ENCODE measurements around the gene SUOX. TPM values are rescaled to one million over a fixed set of nuclear protein-coding genes. Genes with fewer than 3 reads are reported as not detected.

The SUOX gene
- total and polyA plus RNA-seq, 10 donors: 6.0 to 29.1 (median 16.6) TPM

- TF ChIP-seq CTCF (IDR thresholded peaks at IDR 0.05 in 8 of 11, conservative IDR thresholded peaks at IDR 0.05 in 3 of 11) (no peak), POLR2AphosphoS5 (IDR thresholded peaks at IDR 0.05) (no peak), POLR2A (IDR thresholded peaks at IDR 0.05) (no peak)
- WGBS, 5 donors: 73 to 94% (median 79%) methylated on average over 2 of the region's 2 CpGs
Measured at GRCh38 chr12:55963760-55964159, 33.3 kb upstream of the SUOX start.

GRCh38 chr12:55965240-55965639 lies 31.8 kb upstream of the SUOX start:
- Histone ChIP-seq H3K9me3 (no peaks in the 10 kb centered on the region), H3K36me3 (peaks cover 0 to 20% (median 0%) of the 10 kb centered on the region in 6 donors), H3K4me1 (peaks cover 6 to 38% (median 25%) of the 10 kb centered on the region in 6 donors), H3K27me3 (replicated peaks in 1 of 7) (no peaks in the 10 kb centered on the region), H3K27ac (no peak overlapping the region), H3K4me3 (no peak overlapping the region)
- WGBS, 5 donors: 78 to 93% (median 85%) methylated on average over 5 of the region's 5 CpGs
- intact Hi-C loops (cut with DNase I; ENCODE audit: low total_unique reads): no loop called here
- TF ChIP-seq CTCF (IDR thresholded peaks at IDR 0.05 in 8 of 11, conservative IDR thresholded peaks at IDR 0.05 in 3 of 11) (no peak), POLR2A (IDR thresholded peaks at IDR 0.05) (no peak), POLR2AphosphoS5 (IDR thresholded peaks at IDR 0.05) (no peak)
- DNase-seq: no peak

More at GRCh38 chr12:55963760-55964159, 33.3 kb upstream of the SUOX start:
- H3K27me3 ChIP-seq (replicated peaks in 1 of 7): no peaks in the 10 kb centered on the region
- H3K4me1 ChIP-seq: peaks cover 6 to 30% (median 21%) of the 10 kb centered on the region in 6 donors
- no peak overlapping the region for H3K27ac ChIP-seq
- DNase-seq: no peak
- peaks cover 0 to 5% (median 0%) of the 10 kb centered on the region in 6 donors for H3K36me3 ChIP-seq
- H3K4me3 ChIP-seq: no peak overlapping the region
- no peaks in the 10 kb centered on the region for H3K9me3 ChIP-seq
- intact Hi-C loops (cut with DNase I; ENCODE audit: low total_unique reads): no loop called here

- peaks cover 6 to 38% (median 25%) of the 10 kb centered on the region in 6 donors for H3K4me1 ChIP-seq
- no peak for TF ChIP-seq POLR2AphosphoS5 (IDR thresholded peaks at IDR 0.05)
- TF ChIP-seq CTCF (IDR thresholded peaks at IDR 0.05 in 8 of 11, conservative IDR thresholded peaks at IDR 0.05 in 3 of 11): no peak
- no peak for TF ChIP-seq POLR2A (IDR thresholded peaks at IDR 0.05)
- peak within 1 kb of the TSS; percentile 51 to 92 (median 88) for H3K27ac ChIP-seq
- H3K36me3 ChIP-seq: peaks cover 0 to 27% (median 2%) of the 10 kb centered on the region in 6 donors
- H3K9me3 ChIP-seq: no peaks in the 10 kb centered on the region
- no peaks in the 10 kb centered on the region for H3K27me3 ChIP-seq (replicated peaks in 1 of 7)
- intact Hi-C loops (cut with DNase I; ENCODE audit: low total_unique reads): no loop called here
- H3K4me3 ChIP-seq: peak within 1 kb of the TSS; percentile 59 to 96 (median 76)
- 6 to 25% (median 12%) methylated on average over 4 of the region's 4 CpGs for WGBS, 5 donors
- DNase-seq: no peak
Measured at GRCh38 chr12:55965941-55966407, 31.1 kb upstream of the SUOX start, which contains the start of gene PMEL. Gene PMEL, minus strand, starts transcription at chr12:55966042. Its CDS starts 31 bp downstream, at chr12:55966011.

- Histone ChIP-seq H3K27ac (peak within 1 kb of the TSS; percentile 51 to 92 (median 88)), H3K36me3 (peaks cover 0 to 34% (median 2%) of the 10 kb centered on the region in 6 donors), H3K4me3 (peak within 1 kb of the TSS; percentile 59 to 96 (median 76)), H3K27me3 (replicated peaks in 1 of 7) (no peaks in the 10 kb centered on the region), H3K4me1 (peaks cover 6 to 38% (median 25%) of the 10 kb centered on the region in 6 donors), H3K9me3 (no peaks in the 10 kb centered on the region)
- TF ChIP-seq POLR2A (IDR thresholded peaks at IDR 0.05): peak in 1 of 3 donors; percentile 16
- no peak for TF ChIP-seq CTCF (IDR thresholded peaks at IDR 0.05 in 8 of 11, conservative IDR thresholded peaks at IDR 0.05 in 3 of 11)
- TF ChIP-seq POLR2AphosphoS5 (IDR thresholded peaks at IDR 0.05): peak; percentile 85 to 92 (median 90)
- DNase-seq: peak; percentile 95
- intact Hi-C loops (cut with DNase I; ENCODE audit: low total_unique reads): no loop called here
- WGBS, 5 donors: 0 to 1% (median 0%) methylated on average over 43 to 45 of the region's 45 CpGs
Measured at GRCh38 chr12:55966408-55967281, 30.4 kb upstream of the SUOX start, which contains the start of gene CDK2. Gene CDK2, plus strand, starts transcription at chr12:55966830. Its CDS starts 179 bp downstream, at chr12:55967009.
